Ramos (cell line): Measurements from ENCODE around the gene RTEL1.
"Not testable (repeated sequence)": the region's sequence is repeated elsewhere in the genome, so short reads cannot be mapped to it uniquely, and the experiment has no call there.

Experiments
- in situ Hi-C: fragments of 300-500 bp; cut with MboI; formaldehyde crosslinking; loops from one replicate; pipeline ENCODE4 v1.14.3; 2022; ENCODE audit warnings: low sequenced_read_pairs; ENCODE audit not compliant: unreplicated experiment

RTEL1 gene

DNA sequence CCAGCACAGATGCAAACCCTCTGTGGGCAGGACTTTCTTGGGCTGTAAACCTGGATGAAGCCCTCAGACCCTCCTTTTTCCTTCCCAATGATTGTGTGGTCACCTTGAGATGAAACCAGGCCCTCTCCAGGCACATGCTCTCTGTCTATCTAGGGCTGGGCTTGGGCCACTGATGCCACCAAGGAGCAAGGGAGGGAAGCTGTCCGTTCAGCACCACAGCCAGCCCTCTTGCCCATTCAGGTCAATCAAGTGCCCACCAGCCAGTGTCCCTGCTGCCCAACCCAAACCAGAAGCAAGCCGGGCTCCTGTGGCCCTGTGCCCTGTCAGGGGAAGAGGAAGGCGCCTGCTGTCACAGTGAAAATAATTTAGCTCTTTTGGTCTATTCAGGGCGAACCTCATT is 12.9 kb upstream of the RTEL1 start:
- in situ Hi-C loops = no loop called here

DNA sequence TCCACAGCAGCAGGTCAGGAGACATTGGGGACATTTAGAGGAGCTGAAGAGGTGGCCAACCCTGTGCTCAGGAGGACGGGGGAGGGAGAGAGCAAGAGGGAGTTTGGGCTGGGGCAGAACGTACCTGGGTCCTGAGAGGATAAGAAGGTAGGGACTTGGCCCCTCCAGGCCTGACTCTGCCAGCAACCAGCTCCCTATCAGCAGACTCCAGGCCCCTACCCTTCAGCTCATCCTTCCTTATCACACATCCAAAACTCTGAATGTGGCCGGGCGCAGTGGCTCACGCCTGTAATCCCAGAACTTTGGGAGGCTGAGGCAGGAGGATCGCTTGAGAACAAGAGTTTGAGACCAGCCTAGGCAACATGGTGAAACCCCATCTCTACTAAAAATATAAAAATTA is 9.9 kb upstream of the RTEL1 start:
- in situ Hi-C loops = no loop called here

DNA sequence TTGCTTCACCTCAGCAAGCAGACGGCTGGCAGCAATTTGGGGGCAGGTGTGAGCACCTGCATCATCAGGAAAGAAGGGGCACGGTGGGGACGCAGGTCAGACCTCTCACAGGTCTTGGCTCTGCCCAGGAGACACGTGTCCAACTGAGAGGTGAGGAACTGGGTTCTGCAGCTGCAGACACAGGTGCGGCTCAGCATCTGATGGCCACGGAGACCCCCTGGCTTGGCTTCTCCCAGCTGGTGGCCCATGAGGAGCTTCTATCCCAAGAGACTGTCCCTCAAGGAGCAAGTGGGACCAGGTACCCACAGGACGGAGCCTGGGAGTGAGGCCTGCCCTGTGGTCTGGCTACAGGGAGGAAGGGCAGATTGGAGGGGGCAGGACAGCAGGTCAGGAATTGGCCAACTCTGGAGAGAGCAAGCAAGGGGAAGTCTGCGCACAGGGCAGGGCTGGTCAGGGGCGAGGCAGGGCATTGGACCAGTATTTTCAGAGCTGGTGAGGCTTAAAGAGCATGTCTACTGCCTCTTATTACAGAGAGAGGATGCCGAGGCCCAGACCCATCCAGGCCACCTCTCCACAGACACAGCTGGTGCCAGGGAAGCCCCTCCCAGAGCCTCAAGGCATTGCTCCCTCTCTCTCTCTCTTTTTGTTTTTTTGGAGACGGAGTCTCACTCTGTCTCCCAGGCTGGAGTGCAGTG is 9.1 kb upstream of the RTEL1 start:
- in situ Hi-C loops = no loop called here

DNA sequence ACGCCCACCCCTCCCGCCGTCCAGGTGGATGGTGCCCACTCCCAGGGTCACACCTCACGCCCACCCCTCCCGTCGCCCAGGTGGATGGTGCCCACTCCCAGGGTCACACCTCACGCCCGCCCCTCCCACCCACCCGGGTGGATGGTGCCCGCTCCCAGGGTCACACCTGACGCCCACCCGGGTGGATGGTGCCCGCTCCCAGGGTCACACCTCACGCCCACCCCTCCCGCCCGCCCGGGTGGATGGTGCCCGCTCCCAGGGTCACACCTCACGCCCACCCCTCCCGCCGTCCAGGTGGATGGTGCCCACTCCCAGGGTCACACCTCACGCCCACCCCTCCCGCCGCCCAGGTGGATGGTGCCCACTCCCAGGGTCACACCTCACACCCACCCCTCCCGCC is 7.6 kb upstream of the RTEL1 start:
- in situ Hi-C loops = not testable (repeated sequence)

DNA sequence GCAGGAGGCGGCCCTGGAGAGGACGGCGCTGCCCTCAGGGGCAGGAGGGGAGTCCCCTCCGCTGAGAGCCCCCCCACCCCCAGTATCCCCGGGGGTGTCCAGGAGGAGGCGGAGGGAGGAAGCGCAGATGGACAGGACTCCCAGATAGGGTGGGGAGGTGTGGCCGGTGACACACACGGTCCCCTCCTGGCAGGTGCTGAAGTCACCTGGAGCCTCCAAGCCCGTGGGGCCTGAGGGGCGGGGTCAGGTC is 6.2 kb upstream of the RTEL1 start:
- in situ Hi-C loops = no loop called here

DNA sequence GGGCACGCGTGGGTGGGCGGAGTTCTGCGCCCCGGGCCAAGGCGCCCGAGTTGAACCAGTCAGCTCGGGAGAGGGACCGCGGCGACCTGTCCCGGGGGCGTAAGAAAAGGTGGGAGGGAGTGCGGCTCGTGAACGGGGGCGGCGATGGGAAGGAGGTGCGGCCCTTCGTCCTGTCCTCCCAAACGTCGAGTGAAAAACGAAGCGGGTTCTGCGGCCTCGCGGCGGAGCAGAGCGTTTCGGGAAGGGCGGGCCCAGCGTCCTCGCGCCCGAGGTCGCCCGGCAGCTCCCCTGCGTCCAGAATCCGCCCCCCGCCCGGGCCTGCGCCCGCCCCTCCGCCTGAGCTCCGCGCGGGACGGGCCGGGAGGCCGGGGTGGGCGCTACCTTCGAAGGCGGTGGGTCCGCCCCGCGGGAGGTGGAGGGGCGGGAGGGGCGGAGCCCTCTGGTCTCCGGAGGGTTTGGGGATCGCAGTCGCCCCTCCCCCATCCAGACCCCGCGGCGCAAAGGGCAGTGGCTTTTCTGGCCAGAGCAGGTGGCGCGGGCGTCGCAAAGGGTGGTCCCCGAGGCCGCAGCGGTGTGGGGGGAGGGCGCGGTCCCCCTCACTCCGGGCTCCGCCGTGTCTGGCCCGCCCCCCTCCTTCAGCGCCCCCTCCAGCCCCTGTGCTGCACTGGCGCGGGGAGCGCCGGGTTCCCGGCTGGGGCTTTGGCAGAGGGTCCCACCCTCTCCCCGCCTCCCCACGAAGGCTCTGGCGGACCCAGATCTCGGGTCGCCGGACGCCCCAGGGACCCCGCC is 5.7 kb upstream of the RTEL1 start:
- in situ Hi-C loops = no loop called here

GRCh38 chr20:63653041-63653973 is 4.8 kb upstream of the RTEL1 start, which contains the start of gene STMN3:
Gene STMN3, minus strand, starts transcription at chr20:63653424. Its CDS starts 79 bp downstream, at chr20:63653345.
- in situ Hi-C loops = no loop called here

DNA sequence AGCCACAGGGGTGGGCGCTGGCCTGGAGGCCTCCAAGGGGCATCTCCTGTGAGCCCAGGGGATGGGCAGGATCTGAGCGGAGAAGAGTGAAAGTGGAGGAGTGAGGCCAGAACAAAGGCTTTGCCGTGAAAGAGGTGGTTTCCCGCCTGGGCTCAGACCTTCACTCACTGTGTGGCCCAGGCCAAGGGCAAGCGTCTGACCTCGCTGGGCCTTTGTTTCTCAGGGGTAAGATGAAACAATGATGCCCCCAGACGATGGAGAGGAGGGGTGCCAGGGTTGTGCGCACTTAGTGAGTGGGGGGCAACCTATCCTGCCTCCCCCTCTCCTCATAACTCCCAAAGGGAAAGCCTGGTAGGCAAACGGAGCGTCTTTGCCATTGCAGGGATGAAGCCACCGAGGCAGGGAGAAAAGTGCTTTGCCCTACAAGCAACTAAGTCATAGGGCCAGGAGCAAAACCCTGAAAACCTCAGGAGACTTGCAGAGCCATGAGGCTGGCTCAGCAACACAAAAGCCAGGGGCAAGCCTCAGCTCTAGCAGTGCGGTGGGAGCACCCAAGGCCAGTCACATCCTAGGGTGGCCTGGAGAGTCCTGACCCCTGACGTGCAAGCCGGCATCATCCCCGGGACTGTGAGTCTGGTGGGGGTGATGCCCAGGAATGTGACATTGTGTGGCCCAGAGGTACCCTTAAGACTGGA is 4.0 kb upstream of the RTEL1 start:
- in situ Hi-C loops = no loop called here

DNA sequence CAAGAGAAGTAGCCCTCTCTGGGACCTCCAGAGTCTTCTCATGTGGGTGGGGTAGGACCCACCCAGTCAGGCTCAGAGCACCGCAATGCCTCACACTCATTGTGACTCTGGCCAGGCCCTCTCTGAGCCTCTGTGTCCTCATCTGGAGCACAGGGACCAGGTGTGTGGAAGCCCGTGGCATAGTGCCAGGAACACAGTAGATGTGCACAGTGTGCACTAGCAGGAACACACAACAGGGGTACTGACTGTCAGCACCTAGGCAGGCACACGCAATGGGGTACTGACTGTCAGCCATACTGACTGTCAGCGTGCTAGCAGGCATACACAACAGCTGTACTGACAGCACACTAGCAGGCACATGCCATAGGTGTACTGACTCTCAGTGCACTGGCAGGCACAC is 2.9 kb upstream of the RTEL1 start:
- in situ Hi-C loops = no loop called here

DNA sequence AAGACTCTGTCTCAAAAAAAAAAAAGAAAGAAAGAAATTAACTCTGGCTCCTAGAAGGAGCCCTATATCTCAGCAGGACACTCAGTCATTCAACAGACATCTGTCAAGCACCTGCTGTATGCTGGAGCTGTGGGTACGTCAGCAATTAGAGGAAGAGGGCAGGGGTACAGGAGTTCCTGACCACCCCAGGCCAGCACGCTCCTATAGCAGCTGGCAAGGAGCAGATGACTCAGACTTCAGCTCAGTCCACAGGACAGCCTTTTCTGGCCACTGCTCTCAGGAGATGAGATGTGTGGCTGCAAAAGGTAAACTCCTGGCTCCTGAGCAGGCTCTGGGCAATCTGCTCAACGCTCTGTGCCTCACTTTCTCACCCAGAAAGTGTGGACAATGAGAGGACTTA is 1.7 kb upstream of the RTEL1 start:
- in situ Hi-C loops = no loop called here

GRCh38 chr20:63657260-63657936 is 714 bp upstream of the RTEL1 start:
- in situ Hi-C loops = no loop called here

DNA sequence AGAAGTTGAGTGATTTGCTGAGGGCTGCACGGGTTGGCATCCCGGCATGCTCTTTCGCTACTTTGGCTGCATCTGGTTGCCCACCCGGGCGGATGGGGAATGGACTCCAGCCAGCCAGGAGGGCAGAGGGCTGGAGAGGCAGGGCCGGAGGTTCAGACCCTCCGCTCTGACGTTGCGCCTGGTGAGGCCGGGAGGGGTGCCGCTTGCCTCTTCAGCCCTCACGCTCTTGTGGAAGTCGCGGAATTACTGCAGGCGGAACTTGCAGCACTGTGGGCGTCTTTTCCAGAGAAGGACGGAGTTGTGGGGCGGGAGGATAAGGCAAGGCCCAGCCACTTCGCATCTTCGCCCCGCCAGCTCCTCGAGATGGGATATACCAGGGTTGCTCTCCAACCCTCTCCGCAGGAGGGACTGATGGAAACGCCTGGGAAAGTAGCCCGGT is 656 bp downstream of the RTEL1 start:
- in situ Hi-C loops = no loop called here

DNA sequence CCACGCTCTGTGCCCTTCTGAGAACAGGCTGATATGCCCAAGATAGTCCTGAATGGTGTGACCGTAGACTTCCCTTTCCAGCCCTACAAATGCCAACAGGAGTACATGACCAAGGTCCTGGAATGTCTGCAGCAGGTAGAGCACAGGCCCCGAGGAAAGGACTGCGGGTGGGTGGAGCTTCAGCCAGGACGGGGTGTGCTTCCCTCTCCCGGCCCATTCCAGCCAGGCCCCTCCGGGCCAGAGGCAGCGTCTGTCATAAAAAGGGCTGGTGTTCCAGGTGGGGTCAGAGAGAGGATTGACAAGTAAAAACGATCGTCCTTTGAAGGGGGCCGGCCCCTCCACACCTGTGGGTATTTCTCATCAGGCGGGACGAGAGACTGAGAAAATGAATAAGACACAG is 1.3 kb downstream of the RTEL1 start:
- in situ Hi-C loops = no loop called here

GRCh38 chr20:63660174-63660573 is 2.1 kb downstream of the RTEL1 start:
- in situ Hi-C loops = not testable (repeated sequence)

GRCh38 chr20:63660622-63661021 is 2.5 kb downstream of the RTEL1 start:
- in situ Hi-C loops = no loop called here

DNA sequence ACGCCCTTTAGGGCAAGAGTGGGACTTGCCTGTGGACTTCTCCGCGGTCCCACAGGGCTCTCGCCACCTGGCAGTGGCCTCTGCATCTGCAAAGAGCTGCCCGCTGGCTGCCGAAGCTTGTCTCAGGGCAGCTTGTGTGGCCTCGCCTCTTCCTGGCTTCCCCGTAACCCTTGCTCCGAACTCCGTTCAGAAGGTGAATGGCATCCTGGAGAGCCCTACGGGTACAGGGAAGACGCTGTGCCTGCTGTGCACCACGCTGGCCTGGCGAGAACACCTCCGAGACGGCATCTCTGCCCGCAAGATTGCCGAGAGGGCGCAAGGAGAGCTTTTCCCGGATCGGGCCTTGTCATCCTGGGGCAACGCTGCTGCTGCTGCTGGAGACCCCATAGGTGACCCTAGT is 3.0 kb downstream of the RTEL1 start:
- in situ Hi-C loops = no loop called here

GRCh38 chr20:63661959-63662812 is 4.1 kb downstream of the RTEL1 start:
- in situ Hi-C loops = no loop called here

DNA sequence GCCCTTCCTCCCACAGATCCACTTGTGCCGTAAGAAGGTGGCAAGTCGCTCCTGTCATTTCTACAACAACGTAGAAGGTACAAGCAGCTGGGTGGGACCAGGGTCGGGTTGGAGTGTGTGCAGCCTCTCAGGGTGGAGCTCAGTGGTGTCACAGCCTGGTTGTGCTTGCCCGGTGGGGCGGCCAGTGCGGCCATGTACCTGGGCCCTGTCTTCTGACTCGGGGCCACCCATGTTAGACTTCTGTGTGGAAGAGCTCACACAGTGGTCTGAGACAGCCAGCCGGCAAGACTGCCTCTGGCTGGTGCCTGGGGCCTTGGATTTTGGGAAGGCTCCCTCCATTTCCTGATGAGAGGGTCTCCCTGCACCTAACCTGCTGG is 4.7 kb downstream of the RTEL1 start:
- in situ Hi-C loops = no loop called here
